Measurements from ENCODE around the gene KSR1. TPM values are rescaled to one million over a fixed set of nuclear protein-coding genes. Genes with fewer than 3 reads are reported as not detected.
A peak's percentile ranks its signal among the peaks of the same experiment; 100 is the strongest.

The KSR1 gene
- total and polyA plus RNA-seq, 9 of the 15 experiments (the other 6 are each of a cell fraction or from before 2014, with no cell fraction given) = 1.4 to 51.7 (median 18.4) TPM

DNA sequence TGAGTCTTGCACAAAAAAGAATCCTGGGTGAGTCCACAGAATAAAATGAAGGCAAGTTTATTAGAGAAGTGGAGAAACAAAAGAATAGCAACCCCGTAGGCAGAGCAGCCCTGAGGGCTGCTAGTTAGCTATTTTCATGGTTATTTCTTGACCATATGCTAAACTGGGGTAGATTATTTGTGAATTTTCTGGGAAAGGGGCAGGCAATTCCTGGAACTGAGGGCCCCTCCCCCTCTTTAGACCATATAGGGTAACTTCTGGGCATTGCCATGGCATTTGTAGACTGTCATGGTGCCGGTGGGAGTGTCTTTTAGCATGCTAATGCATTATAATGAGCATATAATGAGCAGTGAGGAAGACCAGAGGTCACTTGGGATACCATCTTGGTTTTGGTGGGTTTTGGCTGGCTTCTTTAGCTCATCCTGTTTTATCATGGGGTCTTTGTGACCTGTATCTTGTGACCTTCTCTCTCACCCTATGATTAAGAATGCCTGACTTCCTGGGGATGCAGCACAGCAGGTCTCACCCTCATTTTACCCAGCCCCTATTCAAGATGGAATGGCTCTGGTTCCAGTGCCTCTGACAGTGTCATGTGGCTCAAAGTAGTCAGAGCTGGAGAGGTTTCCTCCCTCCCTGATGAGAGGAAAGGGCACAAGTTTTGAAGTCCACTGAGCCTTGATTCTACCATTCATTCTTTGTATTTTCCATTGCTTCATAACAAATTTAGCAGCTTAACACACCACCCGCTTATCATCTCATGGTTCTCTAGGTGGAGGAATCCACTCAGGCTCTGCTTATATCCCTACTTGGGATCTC, 119.1 kb downstream of the KSR1 start (continued):
- TF ChIP-seq, protein P1, sequence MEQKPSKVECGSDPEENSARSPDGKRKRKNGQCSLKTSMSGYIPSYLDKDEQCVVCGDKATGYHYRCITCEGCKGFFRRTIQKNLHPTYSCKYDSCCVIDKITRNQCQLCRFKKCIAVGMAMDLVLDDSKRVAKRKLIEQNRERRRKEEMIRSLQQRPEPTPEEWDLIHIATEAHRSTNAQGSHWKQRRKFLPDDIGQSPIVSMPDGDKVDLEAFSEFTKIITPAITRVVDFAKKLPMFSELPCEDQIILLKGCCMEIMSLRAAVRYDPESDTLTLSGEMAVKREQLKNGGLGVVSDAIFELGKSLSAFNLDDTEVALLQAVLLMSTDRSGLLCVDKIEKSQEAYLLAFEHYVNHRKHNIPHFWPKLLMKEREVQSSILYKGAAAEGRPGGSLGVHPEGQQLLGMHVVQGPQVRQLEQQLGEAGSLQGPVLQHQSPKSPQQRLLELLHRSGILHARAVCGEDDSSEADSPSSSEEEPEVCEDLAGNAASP (IDR thresholded peaks at IDR 0.05) = no peak
- peak; percentile 55; the same call in 1 of the 2 replicates for TF ChIP-seq ZKSCAN3 (CRISPR knock-in tag; IDR thresholded peaks at IDR 0.05)
- 0 out of 2 replicates have a peak, but pooled peaks have one; percentile 26 for TF ChIP-seq ELF1 (tag; IDR thresholded peaks at IDR 0.05)
- no peak for TF ChIP-seq ZNF224 (CRISPR knock-in tag; IDR thresholded peaks at IDR 0.05)
- TF ChIP-seq PML (IDR thresholded peaks at IDR 0.05; ENCODE audit: low read length) = no peak
- no peak for TF ChIP-seq ZNF217 (CRISPR knock-in tag; IDR thresholded peaks at IDR 0.05)
- TF ChIP-seq ARHGAP35 (IDR thresholded peaks at IDR 0.05; ENCODE audit: partially characterized antibody) = no peak
- TF ChIP-seq ATF1 (CRISPR knock-in tag; IDR thresholded peaks at IDR 0.05) = no peak
- peak; percentile 60 for TF ChIP-seq ATF1 (tag; IDR thresholded peaks at IDR 0.05)
- TF ChIP-seq, protein P2, sequence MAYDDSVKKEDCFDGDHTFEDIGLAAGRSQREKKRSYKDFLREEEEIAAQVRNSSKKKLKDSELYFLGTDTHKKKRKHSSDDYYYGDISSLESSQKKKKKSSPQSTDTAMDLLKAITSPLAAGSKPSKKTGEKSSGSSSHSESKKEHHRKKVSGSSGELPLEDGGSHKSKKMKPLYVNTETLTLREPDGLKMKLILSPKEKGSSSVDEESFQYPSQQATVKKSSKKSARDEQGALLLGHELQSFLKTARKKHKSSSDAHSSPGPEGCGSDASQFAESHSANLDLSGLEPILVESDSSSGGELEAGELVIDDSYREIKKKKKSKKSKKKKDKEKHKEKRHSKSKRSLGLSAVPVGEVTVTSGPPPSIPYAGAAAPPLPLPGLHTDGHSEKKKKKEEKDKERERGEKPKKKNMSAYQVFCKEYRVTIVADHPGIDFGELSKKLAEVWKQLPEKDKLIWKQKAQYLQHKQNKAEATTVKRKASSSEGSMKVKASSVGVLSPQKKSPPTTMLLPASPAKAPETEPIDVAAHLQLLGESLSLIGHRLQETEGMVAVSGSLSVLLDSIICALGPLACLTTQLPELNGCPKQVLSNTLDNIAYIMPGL (CRISPR knock-in tag; IDR thresholded peaks at IDR 0.05) = no peak
- TF ChIP-seq, protein P3, sequence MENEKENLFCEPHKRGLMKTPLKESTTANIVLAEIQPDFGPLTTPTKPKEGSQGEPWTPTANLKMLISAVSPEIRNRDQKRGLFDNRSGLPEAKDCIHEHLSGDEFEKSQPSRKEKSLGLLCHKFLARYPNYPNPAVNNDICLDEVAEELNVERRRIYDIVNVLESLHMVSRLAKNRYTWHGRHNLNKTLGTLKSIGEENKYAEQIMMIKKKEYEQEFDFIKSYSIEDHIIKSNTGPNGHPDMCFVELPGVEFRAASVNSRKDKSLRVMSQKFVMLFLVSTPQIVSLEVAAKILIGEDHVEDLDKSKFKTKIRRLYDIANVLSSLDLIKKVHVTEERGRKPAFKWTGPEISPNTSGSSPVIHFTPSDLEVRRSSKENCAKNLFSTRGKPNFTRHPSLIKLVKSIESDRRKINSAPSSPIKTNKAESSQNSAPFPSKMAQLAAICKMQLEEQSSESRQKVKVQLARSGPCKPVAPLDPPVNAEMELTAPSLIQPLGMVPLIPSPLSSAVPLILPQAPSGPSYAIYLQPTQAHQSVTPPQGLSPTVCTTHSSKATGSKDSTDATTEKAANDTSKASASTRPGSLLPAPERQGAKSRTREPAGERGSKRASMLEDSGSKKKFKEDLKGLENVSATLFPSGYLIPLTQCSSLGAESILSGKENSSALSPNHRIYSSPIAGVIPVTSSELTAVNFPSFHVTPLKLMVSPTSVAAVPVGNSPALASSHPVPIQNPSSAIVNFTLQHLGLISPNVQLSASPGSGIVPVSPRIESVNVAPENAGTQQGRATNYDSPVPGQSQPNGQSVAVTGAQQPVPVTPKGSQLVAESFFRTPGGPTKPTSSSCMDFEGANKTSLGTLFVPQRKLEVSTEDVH (IDR thresholded peaks at IDR 0.05; ENCODE audit: low read depth, partially characterized antibody) = no peak
- TF ChIP-seq KDM5B (IDR thresholded peaks at IDR 0.05; ENCODE audit: insufficient replicate concordance, low read depth, low read length) = no peak
- TF ChIP-seq CC2D1A (IDR thresholded peaks at IDR 0.05) = no peak
- TF ChIP-seq TAF7 (tag; IDR thresholded peaks at IDR 0.05) = peak; percentile 87
- TF ChIP-seq, protein P4, sequence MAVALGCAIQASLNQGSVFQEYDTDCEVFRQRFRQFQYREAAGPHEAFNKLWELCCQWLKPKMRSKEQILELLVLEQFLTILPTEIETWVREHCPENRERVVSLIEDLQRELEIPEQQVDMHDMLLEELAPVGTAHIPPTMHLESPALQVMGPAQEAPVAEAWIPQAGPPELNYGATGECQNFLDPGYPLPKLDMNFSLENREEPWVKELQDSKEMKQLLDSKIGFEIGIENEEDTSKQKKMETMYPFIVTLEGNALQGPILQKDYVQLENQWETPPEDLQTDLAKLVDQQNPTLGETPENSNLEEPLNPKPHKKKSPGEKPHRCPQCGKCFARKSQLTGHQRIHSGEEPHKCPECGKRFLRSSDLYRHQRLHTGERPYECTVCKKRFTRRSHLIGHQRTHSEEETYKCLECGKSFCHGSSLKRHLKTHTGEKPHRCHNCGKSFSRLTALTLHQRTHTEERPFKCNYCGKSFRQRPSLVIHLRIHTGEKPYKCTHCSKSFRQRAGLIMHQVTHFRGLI (CRISPR knock-in tag; IDR thresholded peaks at IDR 0.05) = peak; percentile 96
- TF ChIP-seq ZNF778 (CRISPR knock-in tag; IDR thresholded peaks at IDR 0.05) = no peak
- no peak for TF ChIP-seq LCOR (CRISPR knock-in tag; IDR thresholded peaks at IDR 0.05)
- TF ChIP-seq XRCC5 (IDR thresholded peaks at IDR 0.05; ENCODE audit: low read depth, low read length) = no peak
